Keratinocyte (primary cell): ENCODE results near the gene PSMC4. TPM values are rescaled to one million over a fixed set of nuclear protein-coding genes. Genes with fewer than 3 reads are reported as not detected.

ENCODE experiments used
- DNase-seq: peaks from one replicate; pipeline ENCODE4 v3.0.0-alpha.2; 2011; ENCODE audit warnings: low read depth, missing footprints, low spot score
- FAIRE-seq: peaks from 2 replicates; lab custom pipeline; 2011; peaks lifted over from hg19 to GRCh38; lab: Jason Lieb, UNC
- H2AFZ ChIP-seq: 2 replicates; pipeline ENCODE4 v1.6.0; 2012; ENCODE audit warnings: low read length, control low read depth, inconsistent platforms; ENCODE audit not compliant: control insufficient read depth
- H3K27ac ChIP-seq: 2 replicates; pipeline ENCODE4 v1.5.1; 2011; ENCODE audit warnings: low read length; ENCODE audit not compliant: control insufficient read depth, insufficient read depth
- H3K27me3 ChIP-seq: 3 replicates; pipeline ENCODE4 v1.6.0; 2011; ENCODE audit warnings: low read length; ENCODE audit not compliant: control insufficient read depth, insufficient read depth; ENCODE audit errors: extremely low read depth
- H3K36me3 ChIP-seq, 2 experiments: 2 replicates in 1 of 2; 3 replicates in 1 of 2; pipeline ENCODE4 v1.5.1; 2011; ENCODE audit warnings: low read length in 2 of 2, mild to moderate bottlenecking in 1 of 2; ENCODE audit not compliant: control insufficient read depth in 2 of 2, insufficient read depth in 2 of 2; ENCODE audit errors: extremely low read depth in 1 of 2
- H3K4me1 ChIP-seq: 3 replicates; pipeline ENCODE4 v1.5.1; 2011; ENCODE audit warnings: low read length; ENCODE audit not compliant: control insufficient read depth, insufficient read depth; ENCODE audit errors: extremely low read depth
- H3K4me2 ChIP-seq: 3 replicates; pipeline ENCODE4 v1.6.0; 2011; ENCODE audit warnings: low read depth, low read length; ENCODE audit not compliant: control insufficient read depth, insufficient read depth; ENCODE audit errors: extremely low read depth
- H3K4me3 ChIP-seq, 3 experiments: fragments of 200-600 bp in 1 of 3; sonication (generic) in 1 of 3; 2 replicates in 2 of 3; 3 replicates in 1 of 3; pipeline ENCODE4 v1.5.1; 2011 to 2016; ENCODE audit warnings: low read length in 3 of 3, mild to moderate bottlenecking in 3 of 3, control low read depth in 2 of 3, inconsistent platforms in 1 of 3, low read depth in 1 of 3, mixed read lengths in 1 of 3, mixed run types in 1 of 3, moderate library complexity in 1 of 3; ENCODE audit not compliant: control insufficient read depth in 2 of 3, insufficient read depth in 2 of 3; ENCODE audit errors: extremely low read depth in 1 of 3
- H3K79me2 ChIP-seq: 2 replicates; pipeline ENCODE4 v1.6.0; 2012; ENCODE audit warnings: low read length; ENCODE audit not compliant: control insufficient read depth, insufficient read depth
- H3K9ac ChIP-seq: 3 replicates; pipeline ENCODE4 v1.6.0; 2011; ENCODE audit warnings: low read length; ENCODE audit not compliant: control insufficient read depth, insufficient read depth; ENCODE audit errors: extremely low read depth
- H3K9me1 ChIP-seq: 3 replicates; pipeline ENCODE4 v1.6.0; 2011; ENCODE audit warnings: low read length; ENCODE audit not compliant: control insufficient read depth, insufficient read depth; ENCODE audit errors: extremely low read depth
- H3K9me3 ChIP-seq: 2 replicates; pipeline ENCODE4 v1.5.1; 2012; ENCODE audit warnings: low read depth, low read length; ENCODE audit not compliant: control insufficient read depth
- H4K20me1 ChIP-seq: 3 replicates; pipeline ENCODE4 v1.6.0; 2011; ENCODE audit warnings: low read length; ENCODE audit not compliant: control insufficient read depth, insufficient read depth; ENCODE audit errors: extremely low read depth
- EZH2 ChIP-seq: IDR thresholded peaks from one replicate; pipeline ENCODE4 v1.6.1; 2012; ENCODE audit warnings: inconsistent platforms, mild to moderate bottlenecking, low read length, moderate library complexity
- dilution Hi-C: fragments of 300-500 bp; cut with MboI; formaldehyde crosslinking; loops from one replicate; pipeline ENCODE4 v1.7.0; 2020; ENCODE audit warnings: low sequenced_read_pairs; ENCODE audit not compliant: extremely low pct_ligation_motif_present
- polyA minus RNA-seq, 3 experiments: library from RNA; depleted of rRNA, polyadenylated mRNA; stranded (reverse); fragments of >200 nt; gene quantifications; 1 replicate in 1 of 3; 2 replicates in 1 of 3; 3 replicates in 1 of 3; pipeline ENCODE4 v1.2.3, GENCODE V29; 2011
- polyA plus RNA-seq, 5 experiments: library from polyadenylated mRNA; depleted of rRNA in 3 of 5; stranded (reverse) in 3 of 5; stranded (forward) in 1 of 5; unstranded in 1 of 5; fragments of >200 nt; gene quantifications; 1 replicate in 1 of 5; 2 replicates in 3 of 5; 3 replicates in 1 of 5; pipeline versions ENCODE4 v1.2.1 to v1.2.3, GENCODE V29; 2011 to 2012; ENCODE audit warnings: missing spikeins in 2 of 5, low read depth in 1 of 5, low replicate concordance in 1 of 5
- TF ChIP-seq, protein P1 (sequence below), 3 experiments: IDR thresholded peaks in 1 of 3; conservative IDR thresholded peaks in 1 of 3; optimal IDR thresholded peaks in 1 of 3; 2 replicates in 2 of 3; 3 replicates in 1 of 3; pipeline versions ENCODE3 to v1.5.1; 2011; ENCODE audit warnings: low read length in 3 of 3, mild to moderate bottlenecking in 3 of 3, moderate library complexity in 2 of 3, control low read depth in 1 of 3, inconsistent platforms in 1 of 3; ENCODE audit not compliant: insufficient read depth in 2 of 3; ENCODE audit errors: extremely low read depth in 1 of 3

PSMC4 gene
- polyA plus RNA-seq (48.2 to 107 TPM (median 74.1 TPM) in 3 replicates), polyA minus RNA-seq (37.8 to 155 TPM (median 59.0 TPM) in 3 replicates)
- 52.6 TPM for polyA plus RNA-seq (2011; ENCODE audit: low read depth)
- 74.4 and 76.9 TPM in 2 replicates for polyA plus RNA-seq (2011; cell fraction: cytosol; rRNA removed)
- 99.1 and 108 TPM in 2 replicates for polyA plus RNA-seq (2011; cell fraction: nucleus; rRNA removed)
- polyA plus RNA-seq (2012; ENCODE audit: low replicate concordance), result 88.7 and 110 TPM in 2 replicates
- polyA minus RNA-seq (2011; cell fraction: cytosol; rRNA and poly(A)+ RNA removed), result 63.1 TPM
- polyA minus RNA-seq (2011; cell fraction: nucleus; rRNA and poly(A)+ RNA removed), result 30.9 and 32.5 TPM in 2 replicates

DNA sequence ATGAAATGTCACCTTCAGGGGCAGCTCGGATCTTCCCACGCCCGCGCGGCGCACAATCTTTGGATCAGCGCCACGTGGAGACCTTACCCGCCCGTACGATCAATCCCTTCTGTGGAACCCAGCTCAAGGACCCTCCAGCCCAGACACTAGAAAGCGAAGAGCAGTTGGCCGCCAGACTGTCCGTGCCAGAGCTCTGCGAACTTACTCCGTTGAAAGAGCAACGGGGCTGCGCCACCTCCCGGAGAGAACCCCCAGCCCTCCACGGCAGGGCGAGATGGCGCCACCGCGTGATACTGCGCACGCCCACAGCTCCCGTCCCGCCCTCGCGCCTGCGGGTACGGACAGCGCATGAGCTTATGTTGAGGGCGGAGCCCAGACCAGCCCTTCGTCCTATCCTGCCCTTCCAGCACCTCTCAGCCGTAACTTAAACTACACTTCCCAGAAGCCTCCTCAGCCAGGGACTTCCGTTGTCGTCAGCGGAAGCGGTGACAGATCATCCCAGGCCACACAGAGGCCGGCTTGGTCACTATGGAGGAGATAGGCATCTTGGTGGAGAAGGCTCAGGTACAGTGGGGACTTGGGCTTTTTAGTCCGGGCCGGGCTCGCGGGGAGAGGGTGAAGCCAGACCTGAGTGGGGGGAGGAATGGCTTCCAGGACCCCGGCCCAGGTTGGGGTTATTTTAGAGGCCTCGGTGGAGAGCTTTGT is at the start of gene PSMC4:
Gene PSMC4, plus strand, starts transcription at position 491 of the 705 bp plus-strand sequence. Its CDS starts 38 bp downstream, at position 529.
- DNase-seq (peak; percentile 97), FAIRE-seq (peak; percentile 95)
- Histone ChIP-seq H3K27ac (peak within 1 kb of the TSS; percentile 92), H3K79me2 (peaks cover 34% of the 10 kb centered on the region), H3K9ac (peak within 1 kb of the TSS; percentile 97), H3K9me3 (no peaks in the 10 kb centered on the region), H3K9me1 (no peaks in the 10 kb centered on the region), H4K20me1 (no peaks in the 10 kb centered on the region), H3K4me2 (peak within 1 kb of the TSS; percentile 99), H3K36me3 (peaks cover 22 to 31% of the 10 kb centered on the region in 2 experiments), H3K27me3 (no peaks in the 10 kb centered on the region), H2AFZ (peak within 1 kb of the TSS; percentile 94), H3K4me3 (peak within 1 kb of the TSS; percentile 80 to 93 (median 90)), H3K4me1 (peaks cover 17% of the 10 kb centered on the region)
- TF ChIP-seq EZH2, result no peak
- TF ChIP-seq, protein P1, sequence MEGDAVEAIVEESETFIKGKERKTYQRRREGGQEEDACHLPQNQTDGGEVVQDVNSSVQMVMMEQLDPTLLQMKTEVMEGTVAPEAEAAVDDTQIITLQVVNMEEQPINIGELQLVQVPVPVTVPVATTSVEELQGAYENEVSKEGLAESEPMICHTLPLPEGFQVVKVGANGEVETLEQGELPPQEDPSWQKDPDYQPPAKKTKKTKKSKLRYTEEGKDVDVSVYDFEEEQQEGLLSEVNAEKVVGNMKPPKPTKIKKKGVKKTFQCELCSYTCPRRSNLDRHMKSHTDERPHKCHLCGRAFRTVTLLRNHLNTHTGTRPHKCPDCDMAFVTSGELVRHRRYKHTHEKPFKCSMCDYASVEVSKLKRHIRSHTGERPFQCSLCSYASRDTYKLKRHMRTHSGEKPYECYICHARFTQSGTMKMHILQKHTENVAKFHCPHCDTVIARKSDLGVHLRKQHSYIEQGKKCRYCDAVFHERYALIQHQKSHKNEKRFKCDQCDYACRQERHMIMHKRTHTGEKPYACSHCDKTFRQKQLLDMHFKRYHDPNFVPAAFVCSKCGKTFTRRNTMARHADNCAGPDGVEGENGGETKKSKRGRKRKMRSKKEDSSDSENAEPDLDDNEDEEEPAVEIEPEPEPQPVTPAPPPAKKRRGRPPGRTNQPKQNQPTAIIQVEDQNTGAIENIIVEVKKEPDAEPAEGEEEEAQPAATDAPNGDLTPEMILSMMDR (optimal IDR thresholded peaks at IDR 0.05 in 1 of 3, IDR thresholded peaks at IDR 0.05 in 1 of 3, conservative IDR thresholded peaks at IDR 0.05 in 1 of 3; ENCODE audit: extremely low read depth in 1 of 3, insufficient read depth in 2 of 3, low read length in 3 of 3), result peak; percentile 69 to 96 (median 93)
- dilution Hi-C loops, result no loop called here

DNA sequence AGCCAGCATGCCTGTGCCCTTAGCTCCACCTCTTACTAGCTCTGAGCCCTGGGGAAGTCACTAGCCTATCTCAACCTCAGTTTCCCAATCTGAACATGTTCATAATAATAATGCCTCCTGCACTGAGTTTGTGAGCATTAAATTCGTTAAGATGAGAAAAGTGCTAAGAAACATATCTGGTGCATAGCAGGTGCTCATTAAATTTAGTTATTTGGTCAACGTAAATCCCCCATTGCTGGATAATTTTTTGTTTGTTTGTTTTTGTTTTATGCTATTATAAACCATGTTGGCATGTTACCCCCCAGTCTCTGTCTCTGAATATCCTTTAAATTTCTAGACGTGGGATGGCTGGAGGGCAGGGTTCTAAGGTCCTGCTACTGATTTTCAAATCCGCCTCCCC is 47.1 kb upstream of the PSMC4 start:
- DNase-seq, result no peak
- dilution Hi-C loops, result no loop called here

More for the DNA sequence above, 47.1 kb upstream of the PSMC4 start:
- TF ChIP-seq, protein P1 (optimal IDR thresholded peaks at IDR 0.05 in 1 of 3, IDR thresholded peaks at IDR 0.05 in 1 of 3, conservative IDR thresholded peaks at IDR 0.05 in 1 of 3; ENCODE audit: extremely low read depth in 1 of 3, insufficient read depth in 2 of 3, low read length in 3 of 3), result no peak
- no peak for TF ChIP-seq EZH2
- Histone ChIP-seq H3K4me3 (no peak overlapping the region), H3K27ac (no peak overlapping the region), H3K36me3 (no peaks in the 10 kb centered on the region), H3K9me1 (no peaks in the 10 kb centered on the region), H3K4me1 (no peaks in the 10 kb centered on the region), H2AFZ (no peak overlapping the region), H3K9ac (no peak overlapping the region), H3K27me3 (no peaks in the 10 kb centered on the region), H3K4me2 (no peak overlapping the region), H4K20me1 (no peaks in the 10 kb centered on the region), H3K79me2 (no peaks in the 10 kb centered on the region), H3K9me3 (no peaks in the 10 kb centered on the region)
- FAIRE-seq, result no peak
